GM18511 (cell line): ENCODE measurements around the gene OMP.

ENCODE experiments used
- ATAC-seq: cut with Tn5 transposase; IDR thresholded peaks from one replicate; pipeline ENCODE4 v1.9.1; 2021; ENCODE audit warnings: mild to moderate bottlenecking, moderate library complexity; ENCODE audit not compliant: unreplicated experiment

OMP gene

DNA sequence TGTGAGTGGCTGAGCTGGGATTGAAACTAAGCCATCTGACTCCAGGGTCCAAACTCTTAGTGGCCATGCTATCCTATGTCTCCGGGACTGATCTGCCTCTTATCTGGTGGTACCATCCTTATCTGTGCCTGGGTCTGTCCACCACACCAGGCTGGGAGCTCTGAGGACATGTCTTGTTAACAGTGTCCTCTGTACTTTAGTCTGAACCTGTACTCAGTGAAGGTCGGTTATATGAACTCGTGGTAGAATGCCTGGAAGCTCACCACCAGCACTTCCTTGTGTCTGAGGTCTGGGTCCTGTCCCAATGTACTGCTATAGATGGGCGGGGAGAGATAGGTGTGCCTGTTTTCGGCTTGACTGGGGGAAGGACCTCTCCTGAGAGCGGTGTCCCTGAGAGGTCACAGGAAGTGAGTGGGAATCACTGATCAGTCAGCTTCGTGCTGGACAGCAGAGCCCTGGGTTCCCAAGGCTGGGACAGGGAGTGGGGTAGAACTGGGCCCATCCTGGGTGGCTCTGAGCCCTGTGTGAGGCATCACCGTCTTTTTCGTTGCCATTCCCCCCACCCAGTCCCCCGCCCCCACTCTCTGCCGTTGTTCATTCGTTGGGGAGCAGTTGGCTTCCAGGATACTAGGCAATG is 34.3 kb downstream of the OMP start:
- ATAC-seq: no peak

DNA sequence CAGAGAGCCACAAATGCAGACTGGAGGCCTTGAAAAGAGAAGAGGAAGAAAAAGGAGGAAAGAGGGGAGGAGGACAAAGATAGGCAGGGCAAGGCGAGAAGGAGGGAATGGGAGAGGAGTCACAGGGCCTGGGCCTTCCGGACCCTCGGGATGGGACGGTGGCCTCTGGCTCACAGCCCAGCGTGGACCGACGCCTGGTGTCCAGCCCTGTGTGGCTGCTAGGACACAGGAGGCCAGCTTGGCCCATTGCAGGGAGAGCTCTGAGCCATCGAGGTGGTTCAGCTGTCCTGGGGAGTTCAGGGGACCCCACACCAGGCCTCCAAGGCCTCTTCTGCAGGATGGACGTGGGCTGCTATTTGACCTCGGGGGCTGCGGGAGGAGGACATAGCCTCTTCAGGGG is 34.8 kb downstream of the OMP start:
- no peak for ATAC-seq

DNA sequence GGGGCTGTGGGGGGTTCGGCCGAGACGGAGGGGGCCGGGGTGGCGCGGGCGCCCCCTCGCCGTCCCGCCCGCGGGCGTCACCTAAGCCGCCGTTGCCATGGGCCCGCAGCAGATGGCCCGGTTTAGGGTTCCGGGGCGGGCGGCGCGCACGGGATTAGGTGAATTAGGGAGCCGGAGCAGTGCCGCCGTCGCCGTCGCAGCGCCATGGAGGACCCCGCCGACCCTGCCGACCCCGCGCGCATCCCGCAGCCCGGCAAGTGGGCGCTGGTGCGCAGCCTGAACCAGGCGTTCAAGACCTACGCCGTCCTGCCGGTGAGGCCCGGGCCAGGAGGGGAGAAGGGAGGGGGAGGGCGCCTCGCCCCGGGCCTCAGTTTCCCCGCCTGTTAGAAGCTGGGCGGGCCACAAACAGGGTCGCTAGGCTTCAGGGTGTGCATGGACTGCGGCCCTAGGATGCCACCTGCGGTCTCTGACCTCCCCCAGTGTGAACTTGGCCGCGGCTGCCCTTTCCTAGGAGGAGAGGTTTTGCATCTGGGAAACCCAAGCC is 35.5 kb downstream of the OMP start:
- ATAC-seq: no peak

DNA sequence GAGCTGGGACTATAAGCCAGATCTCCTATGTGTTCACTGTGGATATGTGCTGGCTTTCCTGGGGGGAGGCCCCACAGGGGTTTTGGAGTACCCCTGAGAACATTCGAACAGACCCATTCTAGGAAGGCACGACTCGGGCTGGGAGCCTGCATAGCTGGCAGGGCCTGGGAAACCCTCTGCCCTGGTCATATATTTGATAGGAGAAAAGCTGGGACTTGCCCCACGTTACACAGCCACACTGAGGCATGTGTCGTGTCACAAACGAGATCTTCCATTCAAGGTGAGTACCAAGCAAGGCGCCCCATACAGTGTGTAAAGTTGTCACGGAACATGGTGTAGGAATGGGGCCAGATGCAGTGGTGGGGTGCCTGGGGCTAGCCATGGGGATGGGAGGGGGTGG is 36.6 kb downstream of the OMP start:
- ATAC-seq: no peak

DNA sequence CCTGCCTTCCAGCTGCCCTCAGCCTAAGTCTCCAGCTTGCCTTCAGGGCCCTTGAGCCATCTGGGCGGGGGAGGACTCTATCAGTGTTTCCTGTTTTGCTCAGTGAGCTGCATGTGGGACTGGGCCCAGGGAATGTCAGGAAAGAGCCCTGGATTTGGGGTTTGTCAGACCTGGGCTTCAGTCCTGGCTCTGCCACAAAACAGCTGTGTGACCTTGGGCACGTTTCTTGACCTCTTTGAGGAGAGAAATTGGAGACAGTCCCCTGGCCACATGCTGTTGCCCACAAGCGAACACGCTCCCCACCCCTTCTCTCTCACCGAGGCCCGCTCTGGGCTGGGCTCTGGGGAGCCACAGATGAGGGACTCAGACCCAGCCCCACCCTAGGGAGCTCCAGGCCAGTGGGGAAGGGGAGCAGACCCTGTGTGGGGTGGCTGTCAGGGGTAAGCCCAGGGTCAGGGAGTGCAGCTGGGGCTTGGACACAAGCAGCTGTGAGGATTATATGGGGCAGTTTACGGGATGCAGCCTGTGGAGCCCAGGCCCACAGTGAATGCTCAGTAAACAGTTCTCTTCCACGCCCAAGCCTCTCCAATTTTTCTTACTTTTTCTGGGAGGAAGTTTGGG is 37.7 kb downstream of the OMP start:
- no peak for ATAC-seq

DNA sequence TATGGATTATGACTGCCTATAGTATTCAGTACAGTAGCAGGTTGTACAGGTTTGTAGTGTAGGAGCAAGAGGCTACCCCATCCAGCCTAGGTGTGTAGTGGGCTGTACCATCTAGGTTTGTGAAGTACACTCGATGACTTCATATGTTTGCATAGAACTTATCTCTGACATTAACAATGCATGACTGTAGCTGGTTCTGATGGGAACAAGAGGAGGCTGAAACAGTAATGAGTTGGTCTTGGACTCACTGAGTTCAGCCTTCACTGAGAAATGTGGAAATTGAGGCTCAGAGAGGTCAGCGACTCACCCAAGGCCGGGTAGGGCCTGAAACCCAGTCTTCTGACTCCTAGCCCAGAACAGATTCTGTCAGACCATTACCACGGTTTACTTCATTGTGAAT is 38.4 kb downstream of the OMP start:
- ATAC-seq: no peak

DNA sequence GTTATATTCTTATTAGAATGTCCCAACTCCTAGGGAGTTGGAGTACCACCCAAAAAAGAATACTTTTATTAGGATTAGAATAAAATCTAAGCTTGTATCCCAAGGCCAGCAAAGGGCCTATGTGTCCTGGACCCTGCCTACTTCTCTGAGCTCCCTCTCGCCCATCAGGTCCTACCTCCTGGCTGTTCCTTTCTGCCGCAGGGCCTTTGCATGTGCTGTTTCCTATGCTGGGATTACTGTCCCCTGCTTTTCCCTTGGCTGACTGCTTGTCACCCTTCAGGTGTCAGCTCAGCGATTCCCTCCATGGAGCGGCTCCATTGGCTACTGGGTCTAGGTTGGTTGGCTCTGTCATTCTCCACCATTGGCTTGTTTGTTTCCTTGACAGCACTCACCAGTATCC is 38.8 kb downstream of the OMP start:
- no peak for ATAC-seq

DNA sequence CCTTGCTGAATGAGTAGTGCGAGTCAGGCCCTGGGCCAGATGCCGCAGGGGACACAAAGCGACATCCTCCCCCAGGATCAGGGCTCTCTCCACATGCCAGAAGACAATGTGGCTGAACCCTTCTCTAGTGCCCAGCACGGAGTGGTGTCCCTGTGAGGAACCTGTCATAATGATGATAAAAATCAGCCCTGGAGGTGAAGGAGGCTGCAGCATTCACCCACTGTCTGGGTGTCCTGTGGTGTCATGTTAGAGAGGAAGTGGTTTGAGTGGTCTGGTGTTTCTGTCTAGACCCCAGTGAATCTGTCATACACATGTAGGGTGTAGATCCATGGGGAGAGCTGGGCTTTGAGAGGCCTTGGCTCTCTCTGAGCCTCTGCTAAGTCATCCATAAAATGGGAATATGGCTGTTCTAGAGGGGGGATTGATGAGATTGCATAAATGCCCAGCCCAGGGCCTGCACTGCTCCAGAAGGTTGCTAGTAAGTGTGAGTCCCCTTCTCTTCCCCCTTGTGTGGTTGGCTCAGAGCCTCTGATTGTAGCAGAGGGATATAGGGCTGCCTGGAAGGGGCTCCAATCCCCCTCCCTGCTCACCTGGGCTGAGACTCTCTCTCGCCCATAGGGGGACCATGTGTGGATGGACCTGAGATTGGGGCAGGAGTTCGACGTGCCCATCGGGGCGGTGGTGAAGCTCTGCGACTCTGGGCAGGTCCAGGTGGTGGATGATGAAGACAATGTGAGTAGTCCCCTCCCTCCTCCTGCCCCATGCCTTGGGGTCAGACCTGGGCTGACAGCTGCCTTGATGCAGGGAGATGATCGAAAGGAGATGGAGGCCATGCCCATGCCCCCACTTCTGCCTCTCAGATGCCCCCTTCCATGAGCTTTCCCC is 39.7 kb downstream of the OMP start:
- ATAC-seq: no peak

DNA sequence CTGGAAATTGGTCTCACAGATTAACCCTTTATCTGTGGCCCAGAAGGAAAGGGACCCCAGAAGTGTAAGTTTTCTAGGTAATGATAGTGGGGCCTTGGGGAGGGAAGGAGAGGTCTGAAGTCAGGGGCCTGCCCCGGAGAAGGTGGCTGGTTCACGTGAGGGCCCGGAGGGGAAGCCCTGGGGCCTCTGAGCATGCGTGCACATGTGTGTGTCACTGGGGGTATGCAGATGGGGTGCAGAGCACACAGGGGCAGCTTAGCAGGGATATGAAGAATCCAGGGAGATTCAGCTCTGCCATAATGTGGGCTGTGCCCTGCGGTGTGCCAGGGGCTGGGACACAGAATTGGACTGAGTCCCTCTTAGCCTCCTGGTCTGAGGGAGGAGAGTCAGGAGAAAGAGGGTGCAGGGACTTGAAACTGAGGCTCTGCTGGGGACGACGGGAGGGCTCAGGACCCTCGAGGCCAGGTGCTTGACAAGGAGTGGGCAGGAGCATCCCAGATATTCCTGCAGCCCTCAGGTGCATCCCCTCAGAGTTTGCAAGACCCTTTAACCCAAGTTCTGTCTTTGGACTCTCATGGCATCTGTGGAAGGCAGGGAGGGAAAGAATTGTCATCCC is 40.9 kb downstream of the OMP start:
- no peak for ATAC-seq

DNA sequence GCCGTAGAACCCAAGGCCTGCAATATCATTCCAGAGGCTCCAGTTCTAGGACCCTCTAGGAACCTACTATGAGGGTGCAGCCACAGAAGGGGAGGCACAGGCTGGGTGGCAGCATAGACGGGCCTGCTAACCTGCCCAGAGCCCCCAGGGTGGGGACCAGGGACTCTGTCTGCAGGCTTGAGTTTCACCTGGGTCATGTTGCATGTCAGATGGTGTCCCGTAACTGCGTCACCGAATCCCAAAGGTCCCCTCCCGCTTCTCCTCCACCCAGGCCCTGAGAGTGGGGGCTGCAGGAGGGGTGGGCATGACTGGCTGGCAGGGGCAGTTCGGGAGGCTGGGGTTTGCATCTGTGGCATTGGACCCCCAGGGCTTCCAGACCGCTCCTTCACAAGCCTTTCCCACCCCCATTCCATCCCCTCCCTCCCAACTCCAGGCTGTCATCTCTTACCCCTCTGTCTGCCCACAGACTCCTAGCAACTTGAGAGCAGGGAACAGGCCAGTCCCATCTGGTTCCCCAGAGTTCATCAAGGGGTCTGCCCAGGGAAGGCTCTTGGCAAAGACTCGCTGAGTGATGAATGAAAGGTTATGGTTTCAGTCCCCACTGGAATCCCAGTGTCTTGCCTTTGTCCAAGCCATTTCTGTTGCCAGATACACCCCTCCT is 41.7 kb downstream of the OMP start:
- ATAC-seq: no peak

DNA sequence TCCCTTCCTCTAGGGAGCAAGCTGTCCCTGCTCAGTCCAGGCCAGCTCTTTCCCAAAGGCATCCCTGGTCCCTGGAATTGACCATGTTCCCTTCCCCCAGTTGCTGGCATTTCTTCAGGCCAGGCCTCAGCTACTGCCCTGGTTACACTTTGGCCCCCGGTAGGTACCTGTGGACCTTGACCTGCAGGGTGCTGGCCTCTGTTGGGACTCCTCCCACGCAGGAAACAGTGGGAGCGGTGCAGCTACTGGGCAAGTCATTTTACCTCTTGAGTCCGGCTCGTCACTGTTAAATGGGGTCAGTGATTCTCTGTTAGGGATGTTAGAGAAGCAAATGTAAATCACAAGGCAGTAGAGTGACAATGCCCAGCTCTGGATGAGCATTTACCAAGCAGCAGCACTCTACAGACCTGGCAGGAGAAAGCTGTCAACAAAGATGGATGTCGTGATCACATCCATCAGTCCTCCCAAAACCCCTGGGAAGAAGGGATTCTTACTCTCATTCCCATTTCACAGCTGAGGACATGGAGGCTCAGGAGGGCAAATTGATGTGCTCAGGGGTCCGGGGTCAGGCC is 42.3 kb downstream of the OMP start:
- ATAC-seq: no peak

DNA sequence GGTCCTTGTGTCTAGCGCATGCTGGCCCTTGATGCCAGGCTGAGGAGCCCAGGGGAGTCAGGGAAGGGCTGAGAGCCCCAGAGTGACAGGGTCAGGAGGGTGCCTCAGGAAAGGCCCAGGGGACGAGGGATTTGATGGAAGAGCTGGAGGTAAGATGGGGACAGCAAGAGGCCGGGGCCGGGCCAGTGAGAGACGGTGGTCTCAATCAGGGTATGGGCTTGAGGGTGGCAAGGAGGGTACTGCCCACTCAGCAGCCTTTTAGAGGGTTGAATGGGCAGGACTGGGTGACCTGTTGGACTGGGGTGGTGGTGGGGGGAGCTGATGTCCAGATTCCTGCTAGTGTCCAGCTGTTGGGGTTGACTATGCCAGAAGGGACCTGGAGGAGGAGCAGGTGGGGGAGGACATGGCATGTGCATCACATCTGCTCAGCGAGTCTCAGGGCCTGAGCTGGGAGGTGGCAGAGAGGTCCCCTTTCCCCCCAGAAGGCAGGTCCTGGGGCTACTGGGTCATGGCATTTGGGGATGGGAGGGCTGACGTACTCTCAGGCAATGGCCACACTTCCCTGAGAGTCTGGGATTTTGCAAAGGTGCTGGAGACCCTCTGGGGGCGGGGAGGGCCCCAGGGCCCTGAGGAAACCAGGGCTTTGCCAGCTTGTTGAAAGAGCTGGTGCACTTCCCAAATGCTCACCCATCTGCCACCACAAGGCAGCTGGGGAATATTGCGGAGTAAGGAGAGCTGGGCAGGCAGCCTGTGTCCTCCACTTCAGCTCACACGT is 43.8 kb downstream of the OMP start:
- no peak for ATAC-seq

DNA sequence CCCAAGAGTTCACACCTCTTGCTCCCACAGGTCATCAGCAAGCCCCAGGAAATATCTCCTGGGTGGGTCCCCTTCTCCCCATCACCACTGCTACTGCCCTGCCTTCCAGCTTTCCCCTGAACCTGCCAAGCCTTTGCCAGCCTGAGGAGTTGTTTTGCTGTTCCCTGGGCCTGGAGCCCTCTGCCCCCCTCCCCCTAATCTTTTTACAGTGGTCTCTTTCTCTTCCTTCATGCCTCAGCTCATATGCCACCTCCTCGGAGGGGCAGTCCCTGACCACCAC is 44.3 kb downstream of the OMP start:
- no peak for ATAC-seq

DNA sequence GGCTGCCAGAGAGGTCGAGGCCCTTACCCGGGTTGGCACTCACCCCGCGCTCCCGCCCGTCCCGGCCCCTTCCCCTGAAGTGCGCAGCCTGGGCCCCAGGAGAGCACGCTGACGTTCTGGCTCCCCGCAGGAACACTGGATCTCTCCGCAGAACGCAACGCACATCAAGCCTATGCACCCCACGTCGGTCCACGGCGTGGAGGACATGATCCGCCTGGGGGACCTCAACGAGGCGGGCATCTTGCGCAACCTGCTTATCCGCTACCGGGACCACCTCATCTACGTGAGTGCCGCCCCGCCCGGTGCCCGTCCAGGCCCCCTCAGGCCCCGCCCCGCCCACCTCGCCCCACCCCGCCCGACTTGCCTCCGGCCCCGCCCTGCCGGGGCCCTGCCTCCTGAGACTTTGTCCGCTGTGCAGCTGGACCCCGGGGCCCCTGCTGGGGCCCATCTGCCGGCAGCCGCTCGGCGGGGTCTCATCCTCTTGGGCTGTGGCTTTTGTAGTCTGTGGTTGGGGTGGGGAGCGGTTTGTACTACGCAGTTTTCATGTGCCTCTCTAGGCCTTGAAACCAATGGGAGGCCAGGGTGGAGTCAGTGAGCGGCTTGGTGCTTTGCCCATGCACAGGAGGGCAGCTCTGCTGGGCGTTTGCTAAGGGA is 45.2 kb downstream of the OMP start:
- no peak for ATAC-seq

DNA sequence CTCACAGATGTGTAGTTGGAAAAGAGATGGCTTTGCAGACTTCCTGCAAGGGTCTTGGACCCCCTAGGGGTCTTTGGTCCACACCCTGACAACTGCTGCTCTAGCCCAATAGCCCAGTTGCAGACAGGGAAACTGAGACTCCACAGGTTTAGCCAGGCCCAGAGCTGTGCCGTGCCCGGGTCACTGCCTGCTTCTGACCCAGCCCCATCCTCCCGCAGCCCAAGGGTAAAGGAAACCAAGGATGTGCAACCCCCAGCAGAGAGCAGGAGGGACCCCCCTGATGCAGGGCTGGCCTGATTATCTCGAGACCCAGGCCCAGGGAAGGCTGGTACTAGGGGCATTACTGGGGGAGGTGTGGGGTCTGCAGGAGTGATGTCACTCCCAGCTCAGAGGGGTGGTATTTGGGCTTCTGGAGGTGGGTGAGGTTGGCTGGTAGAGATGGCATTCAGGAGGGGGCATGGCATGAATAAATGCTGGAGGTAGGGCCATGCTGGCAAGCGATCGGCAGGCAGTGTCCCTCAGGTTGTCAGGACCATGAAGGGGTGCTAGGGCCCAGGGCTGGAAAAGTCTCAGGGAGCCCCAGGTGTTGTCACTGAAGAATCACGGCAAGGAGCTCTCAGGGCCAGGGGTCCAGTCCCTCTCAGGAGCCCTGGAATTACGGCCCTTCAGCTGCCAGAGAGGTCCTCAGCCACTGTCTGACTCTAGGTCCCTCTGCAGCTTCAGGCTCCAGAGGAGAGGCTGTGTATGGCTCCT is 46.5 kb downstream of the OMP start:
- no peak for ATAC-seq

DNA sequence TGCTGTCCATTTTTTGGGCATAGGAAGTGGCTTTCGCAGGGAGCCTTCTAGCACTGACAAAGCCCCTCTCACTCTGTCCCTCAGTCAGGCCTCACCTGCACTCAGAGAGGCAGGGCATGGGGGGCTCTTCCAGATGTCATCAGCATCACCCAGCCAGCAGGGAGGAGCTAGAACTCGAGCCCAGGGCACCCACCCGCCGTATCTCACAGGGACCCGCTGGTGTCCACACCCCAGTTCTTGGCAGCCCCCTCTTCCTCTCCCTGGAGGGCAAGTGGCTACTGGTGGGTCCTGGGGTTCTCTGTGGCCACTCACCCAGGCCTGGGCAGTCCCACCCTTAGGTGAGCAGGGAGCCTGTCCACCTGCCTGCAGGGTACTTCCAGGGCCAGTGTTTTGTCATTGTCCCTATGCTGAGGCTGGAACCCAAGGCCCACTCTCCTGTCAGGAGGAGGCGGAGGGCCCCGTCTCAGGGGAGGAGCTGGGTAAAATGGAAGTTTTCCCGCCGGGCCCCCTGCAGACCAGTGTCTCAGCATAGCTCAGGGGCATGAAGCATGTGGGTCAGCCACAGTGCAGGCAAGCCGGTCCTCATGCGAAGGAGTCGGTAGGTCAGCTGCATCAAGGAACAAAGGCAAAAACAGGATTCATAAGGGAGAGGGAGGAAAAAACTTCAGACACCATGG is 47.2 kb downstream of the OMP start:
- no peak for ATAC-seq

DNA sequence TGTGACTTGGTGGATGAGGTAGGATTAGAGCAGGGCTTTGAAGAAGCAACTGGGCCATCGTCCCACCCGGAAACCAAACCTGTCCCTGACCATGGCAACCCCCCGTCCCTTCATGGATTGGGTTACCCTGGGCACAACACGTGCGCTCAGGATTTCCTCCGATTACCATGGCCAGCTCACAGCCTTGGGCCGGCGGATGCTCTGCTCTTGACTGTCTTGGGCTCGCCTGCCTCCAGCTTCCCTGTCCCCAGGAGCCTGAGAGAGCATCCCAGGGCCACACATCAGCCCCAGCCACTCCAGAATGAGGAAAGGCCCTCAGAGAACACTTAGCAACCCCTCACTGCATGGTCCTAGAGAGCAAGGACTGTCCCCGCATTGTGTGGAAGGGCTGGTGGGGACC is 48.2 kb downstream of the OMP start:
- ATAC-seq: no peak

DNA sequence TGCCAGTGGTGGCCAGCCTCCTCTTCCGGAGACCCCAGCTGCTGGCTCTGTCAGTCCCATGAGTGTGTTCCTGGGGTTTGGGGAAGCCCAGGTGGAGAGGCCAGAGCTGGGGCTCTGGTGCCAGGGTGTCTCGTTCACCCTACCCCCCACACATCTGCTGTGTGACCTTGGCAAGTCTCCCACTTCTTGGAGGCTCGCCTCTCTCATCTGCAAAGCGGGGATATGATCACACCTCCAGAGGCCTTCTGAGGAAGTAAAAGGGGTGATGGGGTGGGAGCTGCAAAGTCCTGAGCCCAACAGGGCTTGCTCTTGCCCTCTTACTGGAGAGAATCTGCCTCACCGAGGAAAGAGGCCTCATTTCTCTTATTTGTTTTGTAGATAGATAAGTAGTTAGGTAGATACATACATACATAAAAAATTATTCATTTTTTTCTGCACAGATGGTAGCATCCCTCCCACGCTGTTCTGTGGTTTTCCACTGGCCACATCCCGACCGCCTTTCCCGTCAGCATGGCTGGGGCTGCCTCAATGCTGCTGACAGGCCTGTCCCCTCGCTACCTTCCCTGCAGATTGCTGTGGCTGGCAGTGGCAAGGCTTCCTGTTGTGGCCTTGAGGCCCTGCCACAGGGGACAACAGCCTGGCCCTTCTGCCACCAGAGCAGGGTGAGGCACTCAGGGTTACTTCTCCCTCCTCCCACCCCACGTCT is 49.3 kb downstream of the OMP start:
- ATAC-seq: no peak
